Nephron (organoid): ENCODE data around the gene KIF20A.

Experiments
- H3K27ac Mint-ChIP-seq, 3 experiments: 2 replicates each; pipeline ENCODE4 v1.8.0; 2020; ENCODE audit warnings: mixed read lengths in 3 of 3, mild to moderate bottlenecking in 2 of 3, moderate library complexity in 1 of 3
- H3K27me3 Mint-ChIP-seq: 2 replicates; pipeline ENCODE4 v1.8.0; 2021; ENCODE audit warnings: low read depth, mild to moderate bottlenecking, moderate library complexity, mixed read lengths
- H3K36me3 Mint-ChIP-seq: 2 replicates; pipeline ENCODE4 v1.8.0; 2020; ENCODE audit warnings: low read depth, mixed read lengths
- H3K4me1 Mint-ChIP-seq: 2 replicates; pipeline ENCODE4 v1.8.0; 2020; ENCODE audit warnings: mixed read lengths
- H3K4me3 Mint-ChIP-seq, 3 experiments: 2 replicates each; pipeline ENCODE4 v1.8.0; 2020; ENCODE audit warnings: mild to moderate bottlenecking in 3 of 3, mixed read lengths in 3 of 3, moderate library complexity in 2 of 3
- H3K9me3 Mint-ChIP-seq: 2 replicates; pipeline ENCODE4 v1.8.0; 2020; ENCODE audit warnings: mixed read lengths
- TF ChIP-seq, protein P1 (sequence below), 3 experiments: fragments of 200-600 bp; sonication (generic); IDR thresholded peaks; one replicate each; pipeline ENCODE4 v1.5.0; 2021; ENCODE audit warnings: antibody characterized with exemption in 3 of 3; ENCODE audit not compliant: unreplicated experiment in 3 of 3

Gene KIF20A

GRCh38 chr5:138178516-138179276 is at the start of gene KIF20A, which contains the start of gene BRD8:
TSS of gene KIF20A (plus strand) at chr5:138179112. CDS start at chr5:138179681, 569 bp downstream.
TSS of gene BRD8 (minus strand) at chr5:138178630. CDS start at chr5:138178614, 16 bp downstream.
- H3K9me3 Mint-ChIP-seq = no peaks in the 10 kb centered on the region
- TF ChIP-seq, protein P1, sequence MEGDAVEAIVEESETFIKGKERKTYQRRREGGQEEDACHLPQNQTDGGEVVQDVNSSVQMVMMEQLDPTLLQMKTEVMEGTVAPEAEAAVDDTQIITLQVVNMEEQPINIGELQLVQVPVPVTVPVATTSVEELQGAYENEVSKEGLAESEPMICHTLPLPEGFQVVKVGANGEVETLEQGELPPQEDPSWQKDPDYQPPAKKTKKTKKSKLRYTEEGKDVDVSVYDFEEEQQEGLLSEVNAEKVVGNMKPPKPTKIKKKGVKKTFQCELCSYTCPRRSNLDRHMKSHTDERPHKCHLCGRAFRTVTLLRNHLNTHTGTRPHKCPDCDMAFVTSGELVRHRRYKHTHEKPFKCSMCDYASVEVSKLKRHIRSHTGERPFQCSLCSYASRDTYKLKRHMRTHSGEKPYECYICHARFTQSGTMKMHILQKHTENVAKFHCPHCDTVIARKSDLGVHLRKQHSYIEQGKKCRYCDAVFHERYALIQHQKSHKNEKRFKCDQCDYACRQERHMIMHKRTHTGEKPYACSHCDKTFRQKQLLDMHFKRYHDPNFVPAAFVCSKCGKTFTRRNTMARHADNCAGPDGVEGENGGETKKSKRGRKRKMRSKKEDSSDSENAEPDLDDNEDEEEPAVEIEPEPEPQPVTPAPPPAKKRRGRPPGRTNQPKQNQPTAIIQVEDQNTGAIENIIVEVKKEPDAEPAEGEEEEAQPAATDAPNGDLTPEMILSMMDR (IDR thresholded peaks at IDR 0.05; ENCODE audit: unreplicated experiment in 3 of 3) = no peak
- H3K36me3 Mint-ChIP-seq = peaks cover 33% of the 10 kb centered on the region
- H3K4me1 Mint-ChIP-seq = peaks cover 10% of the 10 kb centered on the region
- no peaks in the 10 kb centered on the region for H3K27me3 Mint-ChIP-seq
- peak within 1 kb of the TSS in 1 of 3 experiments; percentile 88 for H3K27ac Mint-ChIP-seq
- no peak within 1 kb of the TSS for H3K4me3 Mint-ChIP-seq

DNA sequence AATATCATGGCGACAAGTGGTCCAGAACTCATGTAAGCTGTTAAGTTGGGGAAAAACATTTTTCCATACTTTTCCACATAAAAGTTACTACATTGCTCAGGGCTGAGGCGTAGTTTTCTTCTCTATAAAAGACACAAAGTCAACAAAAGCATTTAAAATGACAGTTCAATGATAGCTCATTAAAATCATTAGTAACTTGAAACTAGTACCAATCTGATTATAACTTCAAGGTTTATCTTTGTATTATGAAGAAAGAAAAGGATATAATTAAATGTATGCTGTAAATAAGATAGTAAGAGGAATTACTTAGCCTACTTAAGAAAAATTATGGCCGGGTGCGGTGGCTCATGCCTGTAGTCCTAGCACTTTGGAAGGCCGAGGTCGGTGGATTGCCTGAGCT is 49.6 kb upstream of the KIF20A start:
- Mint-ChIP-seq H3K36me3 (no peaks in the 10 kb centered on the region), H3K4me3 (no peak overlapping the region), H3K4me1 (no peaks in the 10 kb centered on the region), H3K27ac (no peak overlapping the region), H3K27me3 (no peaks in the 10 kb centered on the region), H3K9me3 (no peaks in the 10 kb centered on the region)
- TF ChIP-seq, protein P1 (IDR thresholded peaks at IDR 0.05; ENCODE audit: unreplicated experiment in 3 of 3) = no peak

- H3K27ac Mint-ChIP-seq = no peak overlapping the region
- H3K4me1 Mint-ChIP-seq = no peaks in the 10 kb centered on the region
- no peak overlapping the region for H3K4me3 Mint-ChIP-seq
- H3K27me3 Mint-ChIP-seq = no peaks in the 10 kb centered on the region
- H3K9me3 Mint-ChIP-seq = no peaks in the 10 kb centered on the region
- no peaks in the 10 kb centered on the region for H3K36me3 Mint-ChIP-seq
- TF ChIP-seq, protein P1 (IDR thresholded peaks at IDR 0.05; ENCODE audit: unreplicated experiment in 3 of 3) = no peak
Observed at GRCh38 chr5:138132543-138132942, 46.4 kb upstream of the KIF20A start.

DNA sequence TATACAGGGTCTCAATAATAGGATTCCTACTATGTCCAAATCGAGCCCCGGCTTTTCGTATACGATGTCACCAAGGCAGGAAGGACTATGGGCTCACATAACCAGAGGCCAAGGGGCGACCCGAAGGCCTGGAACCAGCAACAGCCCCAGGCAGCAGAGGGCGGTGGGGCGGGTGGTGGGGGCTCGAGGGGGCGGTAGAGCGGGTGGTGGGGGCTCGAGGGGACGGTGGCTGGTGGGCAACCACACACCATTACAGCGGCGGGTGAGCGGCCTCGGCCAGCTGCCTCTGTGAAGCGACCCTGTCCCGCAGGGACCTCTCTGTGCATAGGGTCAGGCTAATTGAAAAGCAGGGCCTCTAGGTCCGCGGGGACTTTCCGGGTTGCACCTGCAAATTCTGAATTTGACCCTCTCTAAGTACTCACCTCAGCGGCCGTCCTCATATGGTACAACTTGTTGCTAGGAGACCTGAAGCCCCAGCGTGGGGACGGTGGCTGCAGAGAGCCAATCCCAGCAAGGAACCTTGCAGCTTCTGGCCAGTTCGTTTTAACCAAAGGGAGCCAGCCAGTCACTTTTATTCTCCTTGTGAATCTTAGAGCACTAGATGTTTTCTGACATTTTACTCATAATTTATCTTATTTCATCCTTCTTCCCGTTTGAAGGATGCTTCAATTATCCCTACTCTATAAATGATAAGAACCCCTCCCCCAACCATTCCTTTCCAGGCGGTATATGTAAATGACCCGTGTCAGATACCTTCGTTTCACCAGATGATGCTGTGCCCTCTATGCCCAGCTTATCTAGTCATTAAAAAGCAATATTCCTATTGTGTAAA is 39.7 kb upstream of the KIF20A start, which contains the start of gene NME5:
Gene NME5, minus strand, starts transcription at position 480 of the 832 bp plus-strand sequence. CDS start 648 bp downstream, outside the sequence.
- peak within 1 kb of the TSS; percentile 88 to 91 (median 90) for H3K4me3 Mint-ChIP-seq
- no peaks in the 10 kb centered on the region for H3K27me3 Mint-ChIP-seq
- H3K27ac Mint-ChIP-seq = peak within 1 kb of the TSS in 2 of 3 experiments; percentile 4 to 38
- H3K9me3 Mint-ChIP-seq = no peaks in the 10 kb centered on the region
- H3K36me3 Mint-ChIP-seq = no peaks in the 10 kb centered on the region
- H3K4me1 Mint-ChIP-seq = peaks cover 6% of the 10 kb centered on the region
- TF ChIP-seq, protein P1 (IDR thresholded peaks at IDR 0.05; ENCODE audit: unreplicated experiment in 3 of 3) = no peak

DNA sequence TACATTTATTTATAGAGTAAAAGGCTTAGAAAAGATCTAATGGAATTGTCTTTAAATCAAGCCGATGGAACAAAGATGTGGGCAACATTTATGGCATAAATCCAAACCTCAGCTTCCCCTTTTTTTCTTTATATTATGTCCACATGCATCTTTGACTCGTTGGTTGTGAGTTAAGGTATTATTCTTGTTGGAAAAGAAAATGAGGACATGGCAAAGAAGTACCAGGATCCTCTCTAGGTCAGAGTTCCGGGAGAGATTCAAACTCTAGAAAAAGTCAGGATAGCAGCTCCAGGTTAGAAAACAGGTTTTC is 39.2 kb upstream of the KIF20A start:
- no peaks in the 10 kb centered on the region for H3K9me3 Mint-ChIP-seq
- H3K27me3 Mint-ChIP-seq = no peaks in the 10 kb centered on the region
- peak overlapping the region; percentile 88 to 91 (median 90) for H3K4me3 Mint-ChIP-seq
- peaks cover 6% of the 10 kb centered on the region for H3K4me1 Mint-ChIP-seq
- no peaks in the 10 kb centered on the region for H3K36me3 Mint-ChIP-seq
- H3K27ac Mint-ChIP-seq = no peak overlapping the region
- TF ChIP-seq, protein P1 (IDR thresholded peaks at IDR 0.05; ENCODE audit: unreplicated experiment in 3 of 3) = no peak
